Adrenal gland (tissue), 12 donors: Measurements from ENCODE around the gene ACTA2. TPM values are rescaled to one million over a fixed set of nuclear protein-coding genes. Genes with fewer than 3 reads are reported as not detected.
A peak's percentile ranks its signal among the peaks of the same experiment; 100 is the strongest.

Experiments
- DNase-seq, 7 donors: peaks; one replicate each; pipeline ENCODE4 v3.0.0-alpha.2; 2019 to 2020
- H3K27ac ChIP-seq, 5 donors: fragments of 200-600 bp; sonication (generic) in 4 of 5; 1 replicate in 3 of 5; 2 replicates in 2 of 5; pipeline versions ENCODE4 v1.5.1 to v1.8.0; 2016 to 2020; ENCODE audit warnings: mild to moderate bottlenecking in 1 of 5
- H3K27me3 ChIP-seq: fragments of 200-600 bp; 2 replicates; pipeline ENCODE4 v1.8.0; 2021
- H3K36me3 ChIP-seq, 2 donors: fragments of 200-600 bp; replicated peaks in 1 of 2; 1 replicate in 1 of 2; 2 replicates in 1 of 2; pipeline versions ENCODE4 v1.5.1 to v1.8.0; 2018 to 2022
- H3K4me1 ChIP-seq, 2 donors: fragments of 200-600 bp; replicated peaks in 1 of 2; 1 replicate in 1 of 2; 2 replicates in 1 of 2; pipeline versions ENCODE4 v1.5.1 to v1.8.0; 2018 to 2021
- H3K4me3 ChIP-seq, 4 donors: fragments of 200-600 bp; sonication (generic) in 3 of 4; one replicate each; pipeline ENCODE4 v1.5.1; 2016 to 2018
- H3K9me3 ChIP-seq, 3 donors: fragments of 200-600 bp; sonication (generic) in 1 of 3; replicated peaks in 1 of 3; 1 replicate in 2 of 3; 2 replicates in 1 of 3; pipeline versions ENCODE4 v1.5.1 to v1.8.0; 2016 to 2021
- CTCF ChIP-seq, 6 experiments: fragments of 450-650 bp in 4 of 6; fragments of 200-600 bp in 2 of 6; sonication (generic) in 1 of 6; IDR thresholded peaks; 1 replicate in 5 of 6; 2 replicates in 1 of 6; pipeline versions ENCODE4 v1.5.1 to v1.8.0; 2016 to 2021; ENCODE audit warnings: antibody characterized with exemption in 6 of 6, mild to moderate bottlenecking in 2 of 6, moderate library complexity in 1 of 6
- POLR2A ChIP-seq, 2 donors: fragments of 450-650 bp; IDR thresholded peaks; one replicate each; pipeline ENCODE4 v1.6.1; 2017; ENCODE audit warnings: antibody characterized with exemption in 2 of 2, mild to moderate bottlenecking in 2 of 2, moderate library complexity in 1 of 2
- WGBS, 4 donors: extraction: QIAGEN DNeasy Blood & Tissue Kit in 2 of 4; methylation state at CpG; one replicate each; pipeline versions ENCODE4 v1.1.5 to v1.1.7; 2013 to 2017; 5-methylcytosine and 5-hydroxymethylcytosine counted together
- intact Hi-C, 2 donors: fragments of 100-400 bp; cut with DNase I; formaldehyde crosslinking; loops; one replicate each; pipeline versions ENCODE4 v1.14.1 to v1.15.0; 2022 to 2023
- polyA plus RNA-seq, 3 donors: library from polyadenylated mRNA; stranded (reverse); fragments of 200-250 nt in 2 of 3; fragments of 350-450 nt in 1 of 3; fragmentation: Illumina TruSeq in 1 of 3; extraction: RNeasy Lipid Tissue Mini Kit (QIAGEN cat#74804) in 1 of 3; gene quantifications; one replicate each; pipeline ENCODE4 v1.2.3, GENCODE V29; 2013 to 2014
- total RNA-seq, 9 donors: library from RNA; depleted of rRNA in 4 of 9; stranded (reverse); fragments of >200 nt in 4 of 9; fragments of 120-200 nt in 1 of 9; fragmentation: NEBNext Ultra II Directional in 1 of 9; extraction: Animal tissue kit (Norgen Biotek cat#: 25700) in 1 of 9; gene quantifications; one replicate each; pipeline versions ENCODE4 v1.1.0 to v1.2.4, GENCODE V29; 2013 to 2023
- donor health status: healthy with polysubstance abuse.
- donor health status: Bipolar disorder and iron deficiency.
- donor health status: DM: yes; HTN: yes; CAD: no.
- donor health status: DM: no; HTN: no; CAD: no.
- donor health status: DM: no; HTN: no; CAD: no.
- donor health status: DM: yes; HTN: yes; CAD: no.

ACTA2 gene
- total and polyA plus RNA-seq, 12 donors, result 48.5 to 529 (median 320) TPM

GRCh38 chr10:88968391-88968790, 15.8 kb upstream of the ACTA2 start:
- H3K27me3 ChIP-seq, result no peaks in the 10 kb centered on the region
- intact Hi-C loops, result no loop called here
- 48 to 69% (median 62%) methylated on average over 2 of the region's 2 CpGs for WGBS, 4 donors
- H3K4me1 ChIP-seq, result peaks cover 14 to 41% of the 10 kb centered on the region in 2 donors
- no peak for TF ChIP-seq POLR2A (IDR thresholded peaks at IDR 0.05)
- no peak for TF ChIP-seq CTCF (IDR thresholded peaks at IDR 0.05)
- H3K36me3 ChIP-seq, result no peaks in the 10 kb centered on the region
- no peak overlapping the region for H3K4me3 ChIP-seq
- H3K27ac ChIP-seq, result peak overlapping the region in 2 of 5 donors; percentile 17 to 36
- no peak for DNase-seq
- no peaks in the 10 kb centered on the region for H3K9me3 ChIP-seq

DNA sequence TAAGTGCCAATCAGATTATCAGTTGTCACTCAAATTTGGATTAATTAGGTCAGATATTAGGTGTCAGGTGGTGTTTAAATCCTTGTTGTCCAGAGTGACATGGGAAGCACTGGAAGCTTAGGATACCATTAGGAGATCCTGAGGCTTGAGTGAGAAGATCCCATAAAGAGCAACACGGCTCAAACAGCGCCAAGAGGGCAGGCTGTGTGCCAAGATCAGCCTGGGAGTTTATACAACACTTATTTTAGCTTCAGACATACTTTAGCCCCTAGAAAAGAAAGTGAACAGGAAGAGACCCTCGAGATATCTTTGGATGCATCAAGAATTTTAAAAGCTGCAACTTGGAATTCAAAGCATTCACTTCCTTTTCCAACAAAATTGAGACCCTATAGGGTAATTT, 14.2 kb upstream of the ACTA2 start:
- 67 to 75% (median 70%) methylated on average over 3 of the region's 3 CpGs for WGBS, 4 donors
- Histone ChIP-seq H3K27ac (no peak overlapping the region), H3K4me1 (peaks cover 14 to 39% of the 10 kb centered on the region in 2 donors), H3K9me3 (no peaks in the 10 kb centered on the region), H3K27me3 (no peaks in the 10 kb centered on the region), H3K36me3 (no peaks in the 10 kb centered on the region), H3K4me3 (no peak overlapping the region)
- no peak for DNase-seq
- TF ChIP-seq CTCF (IDR thresholded peaks at IDR 0.05) (no peak), POLR2A (IDR thresholded peaks at IDR 0.05) (no peak)
- intact Hi-C loops, result no loop called here

- no peak overlapping the region for H3K4me3 ChIP-seq
- no peaks in the 10 kb centered on the region for H3K27me3 ChIP-seq
- no peak for DNase-seq
- H3K27ac ChIP-seq, result peak overlapping the region in 2 of 5 donors; percentile 35 to 44
- no peak for TF ChIP-seq CTCF (IDR thresholded peaks at IDR 0.05)
- TF ChIP-seq POLR2A (IDR thresholded peaks at IDR 0.05), result no peak
- no peaks in the 10 kb centered on the region for H3K9me3 ChIP-seq
- intact Hi-C loops, result no loop called here
- peaks cover 14 to 35% of the 10 kb centered on the region in 2 donors for H3K4me1 ChIP-seq
- WGBS, 4 donors, result 45 to 51% (median 49%) methylated on average over 3 of the region's 3 CpGs
- H3K36me3 ChIP-seq, result no peaks in the 10 kb centered on the region
These were observed 12.4 kb upstream of the ACTA2 start for GRCh38 chr10:88964869-88965415.

GRCh38 chr10:88964360-88964759, 11.8 kb upstream of the ACTA2 start:
- Histone ChIP-seq H3K9me3 (no peaks in the 10 kb centered on the region), H3K27ac (no peak overlapping the region), H3K4me3 (no peak overlapping the region), H3K36me3 (no peaks in the 10 kb centered on the region), H3K4me1 (peaks cover 14 to 35% of the 10 kb centered on the region in 2 donors), H3K27me3 (no peaks in the 10 kb centered on the region)
- DNase-seq, result no peak
- intact Hi-C loops, result no loop called here
- WGBS, 4 donors, result 91 to 94% (median 92%) methylated on average over 1 of the region's 1 CpG
- no peak for TF ChIP-seq POLR2A (IDR thresholded peaks at IDR 0.05)
- no peak for TF ChIP-seq CTCF (IDR thresholded peaks at IDR 0.05)
